GM18520 (cell line): ENCODE results near the gene B4GALT7.

Experiments
- ATAC-seq: cut with Tn5 transposase; IDR thresholded peaks from one replicate; pipeline ENCODE4 v1.9.1; 2021; ENCODE audit not compliant: unreplicated experiment

Gene B4GALT7

GRCh38 chr5:177592905-177593304 is 7.0 kb upstream of the B4GALT7 start:
- no peak for ATAC-seq

- ATAC-seq, result no peak
Observed at GRCh38 chr5:177593511-177593910, 6.4 kb upstream of the B4GALT7 start.

- no peak for ATAC-seq
Observed at GRCh38 chr5:177594071-177594470, 5.9 kb upstream of the B4GALT7 start.

- no peak for ATAC-seq
Observed at GRCh38 chr5:177595026-177595585, 4.8 kb upstream of the B4GALT7 start.

- no peak for ATAC-seq
Observed at GRCh38 chr5:177595991-177596774, 3.7 kb upstream of the B4GALT7 start.

GRCh38 chr5:177596775-177597238 is 3.1 kb upstream of the B4GALT7 start:
- ATAC-seq, result no peak

GRCh38 chr5:177598477-177598876 is 1.5 kb upstream of the B4GALT7 start:
- no peak for ATAC-seq

GRCh38 chr5:177600508-177601018 is 631 bp downstream of the B4GALT7 start:
- no peak for ATAC-seq

- no peak for ATAC-seq
Observed at GRCh38 chr5:177601126-177601525, 1.2 kb downstream of the B4GALT7 start.

- no peak for ATAC-seq
Observed at GRCh38 chr5:177601577-177602457, 1.9 kb downstream of the B4GALT7 start.

GRCh38 chr5:177602458-177602830 is 2.5 kb downstream of the B4GALT7 start:
- ATAC-seq, result no peak

- ATAC-seq, result no peak
Observed at GRCh38 chr5:177603631-177604030, 3.7 kb downstream of the B4GALT7 start.

- ATAC-seq, result no peak
Observed at GRCh38 chr5:177604116-177604521, 4.2 kb downstream of the B4GALT7 start.

- no peak for ATAC-seq
Observed at GRCh38 chr5:177604656-177605055, 4.7 kb downstream of the B4GALT7 start.

GRCh38 chr5:177605078-177605477 is 5.1 kb downstream of the B4GALT7 start:
- ATAC-seq, result no peak

- ATAC-seq, result no peak
Observed at GRCh38 chr5:177605667-177606066, 5.7 kb downstream of the B4GALT7 start.

- ATAC-seq, result no peak
Observed at GRCh38 chr5:177606071-177607051, 6.4 kb downstream of the B4GALT7 start.

- no peak for ATAC-seq
Observed at GRCh38 chr5:177607115-177607451, 7.2 kb downstream of the B4GALT7 start.

- no peak for ATAC-seq
Observed at GRCh38 chr5:177607452-177608192, 7.7 kb downstream of the B4GALT7 start.
